Neutrophil (primary cell): ENCODE measurements around the gene ILDR2.

Source experiments
- H3K27ac ChIP-seq: fragments of 200-600 bp; sonication (generic); 2 replicates; pipeline ENCODE4 v1.5.1; 2016; ENCODE audit warnings: mild to moderate bottlenecking, moderate library complexity
- H3K27me3 ChIP-seq: fragments of 200-600 bp; sonication (generic); 2 replicates; pipeline ENCODE4 v1.6.0; 2016; ENCODE audit warnings: mild to moderate bottlenecking
- H3K36me3 ChIP-seq: fragments of 200-600 bp; sonication (generic); 2 replicates; pipeline ENCODE4 v1.5.1; 2017
- H3K4me1 ChIP-seq, 2 experiments: fragments of 200-600 bp in 1 of 2; sonication (generic) in 1 of 2; 1 replicate in 1 of 2; 2 replicates in 1 of 2; pipeline versions ENCODE4 v1.5.1 to v1.6.1; 2013 to 2016; ENCODE audit warnings: low read depth in 1 of 2, low read length in 1 of 2, mild to moderate bottlenecking in 1 of 2, moderate library complexity in 1 of 2; ENCODE audit not compliant: control insufficient read depth in 1 of 2, insufficient read depth in 1 of 2
- H3K4me3 ChIP-seq, 2 experiments: fragments of 200-600 bp in 1 of 2; sonication (generic) in 1 of 2; 1 replicate in 1 of 2; 2 replicates in 1 of 2; pipeline ENCODE4 v1.5.1; 2013 to 2016; ENCODE audit warnings: low read depth in 1 of 2, low read length in 1 of 2, mild to moderate bottlenecking in 1 of 2, moderate library complexity in 1 of 2
- H3K9me3 ChIP-seq: fragments of 200-600 bp; sonication (generic); 2 replicates; pipeline ENCODE4 v1.5.1; 2016
- TF ChIP-seq, protein P1 (sequence below): fragments of 200-600 bp; sonication (generic); IDR thresholded peaks from 2 replicates; pipeline ENCODE4 v1.5.1; 2016; ENCODE audit warnings: antibody characterized with exemption

ILDR2 gene

DNA sequence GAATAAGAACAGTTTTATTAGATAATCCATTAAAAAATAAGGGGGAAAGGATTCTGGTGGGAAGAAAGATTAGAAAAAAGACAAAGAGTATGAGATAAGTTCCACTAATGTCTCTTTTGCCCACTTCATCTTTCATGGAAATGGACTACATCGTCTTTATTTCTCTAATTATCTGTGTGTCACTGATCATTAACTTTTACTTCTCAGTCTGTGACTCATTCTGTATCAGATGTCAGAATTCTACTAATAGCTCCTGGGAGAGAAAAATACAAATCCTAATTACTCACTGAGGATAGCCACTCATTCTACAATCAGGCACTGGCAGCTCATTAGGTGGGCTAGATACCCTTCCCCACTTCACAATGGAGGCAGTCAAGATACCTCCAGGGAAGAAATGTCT, 41.7 kb downstream of the ILDR2 start:
- Histone ChIP-seq H3K4me1 (no peaks in the 10 kb centered on the region), H3K9me3 (no peaks in the 10 kb centered on the region), H3K27me3 (peaks cover 40% of the 10 kb centered on the region), H3K36me3 (no peaks in the 10 kb centered on the region), H3K27ac (no peak overlapping the region), H3K4me3 (no peak overlapping the region)
- TF ChIP-seq, protein P1, sequence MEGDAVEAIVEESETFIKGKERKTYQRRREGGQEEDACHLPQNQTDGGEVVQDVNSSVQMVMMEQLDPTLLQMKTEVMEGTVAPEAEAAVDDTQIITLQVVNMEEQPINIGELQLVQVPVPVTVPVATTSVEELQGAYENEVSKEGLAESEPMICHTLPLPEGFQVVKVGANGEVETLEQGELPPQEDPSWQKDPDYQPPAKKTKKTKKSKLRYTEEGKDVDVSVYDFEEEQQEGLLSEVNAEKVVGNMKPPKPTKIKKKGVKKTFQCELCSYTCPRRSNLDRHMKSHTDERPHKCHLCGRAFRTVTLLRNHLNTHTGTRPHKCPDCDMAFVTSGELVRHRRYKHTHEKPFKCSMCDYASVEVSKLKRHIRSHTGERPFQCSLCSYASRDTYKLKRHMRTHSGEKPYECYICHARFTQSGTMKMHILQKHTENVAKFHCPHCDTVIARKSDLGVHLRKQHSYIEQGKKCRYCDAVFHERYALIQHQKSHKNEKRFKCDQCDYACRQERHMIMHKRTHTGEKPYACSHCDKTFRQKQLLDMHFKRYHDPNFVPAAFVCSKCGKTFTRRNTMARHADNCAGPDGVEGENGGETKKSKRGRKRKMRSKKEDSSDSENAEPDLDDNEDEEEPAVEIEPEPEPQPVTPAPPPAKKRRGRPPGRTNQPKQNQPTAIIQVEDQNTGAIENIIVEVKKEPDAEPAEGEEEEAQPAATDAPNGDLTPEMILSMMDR: no peak

DNA sequence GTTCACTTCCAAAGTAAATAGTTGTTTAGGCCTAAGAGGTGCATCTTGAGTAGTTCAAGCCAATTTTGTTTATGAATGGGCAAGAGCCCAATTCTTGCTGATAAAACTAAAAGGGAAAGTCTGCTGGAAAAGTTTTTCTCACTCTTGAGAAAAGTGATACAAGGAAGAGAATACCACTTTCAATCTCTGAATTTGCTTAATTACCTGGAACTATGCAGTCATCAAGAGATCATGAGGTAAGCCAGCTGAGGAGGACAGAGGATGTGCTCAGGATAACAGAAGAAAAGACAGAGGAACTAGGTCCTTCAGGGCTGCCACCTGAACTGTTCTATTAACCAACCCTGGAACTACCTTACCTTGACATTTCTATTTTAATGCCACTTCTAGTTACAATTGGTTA, 42.2 kb downstream of the ILDR2 start:
- H3K27ac ChIP-seq: no peak overlapping the region
- TF ChIP-seq, protein P1: no peak
- no peaks in the 10 kb centered on the region for H3K4me1 ChIP-seq
- no peaks in the 10 kb centered on the region for H3K9me3 ChIP-seq
- no peak overlapping the region for H3K4me3 ChIP-seq
- peaks cover 40% of the 10 kb centered on the region for H3K27me3 ChIP-seq
- H3K36me3 ChIP-seq: no peaks in the 10 kb centered on the region

DNA sequence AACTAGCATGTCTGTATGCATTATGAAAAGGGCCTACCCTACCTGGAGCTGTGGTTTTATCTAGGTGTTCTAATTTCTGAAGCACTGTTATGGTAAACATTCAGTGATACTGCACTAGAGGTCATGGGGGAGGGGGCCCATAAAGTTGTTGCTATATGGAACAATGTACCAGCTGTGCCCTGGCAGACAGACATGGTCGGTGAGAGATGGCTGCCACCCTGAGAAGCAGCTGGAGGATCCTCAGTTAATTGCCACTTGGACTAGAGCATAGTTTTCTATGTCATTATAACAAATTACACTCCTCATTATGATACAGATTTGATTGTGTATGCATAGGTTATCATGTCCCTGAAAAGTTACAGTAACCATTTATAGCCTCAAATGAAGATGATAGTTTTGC, 45.4 kb downstream of the ILDR2 start:
- H3K27me3 ChIP-seq: peaks cover 44% of the 10 kb centered on the region
- no peaks in the 10 kb centered on the region for H3K4me1 ChIP-seq
- no peak overlapping the region for H3K27ac ChIP-seq
- no peak overlapping the region for H3K4me3 ChIP-seq
- no peaks in the 10 kb centered on the region for H3K9me3 ChIP-seq
- no peaks in the 10 kb centered on the region for H3K36me3 ChIP-seq
- TF ChIP-seq, protein P1: no peak

DNA sequence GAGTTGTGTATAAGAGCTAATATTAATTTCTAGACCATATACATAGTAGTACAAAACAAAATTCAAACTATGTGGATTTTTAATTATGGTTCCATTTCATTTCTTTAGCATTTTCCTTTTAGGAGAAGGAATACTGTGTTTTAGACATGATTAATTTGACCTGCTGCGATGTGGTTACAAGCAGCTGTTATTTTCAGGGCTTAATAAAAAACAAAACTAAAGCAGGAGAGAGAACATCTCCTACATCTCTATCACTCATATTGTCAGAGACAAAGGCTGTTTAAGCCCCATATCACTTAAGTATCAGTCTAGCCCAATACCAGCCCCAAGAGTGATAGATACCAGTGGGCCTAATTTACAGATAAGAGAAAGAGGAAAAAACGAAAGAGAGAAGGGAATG, 47.6 kb downstream of the ILDR2 start:
- Histone ChIP-seq H3K27me3 (peaks cover 34% of the 10 kb centered on the region), H3K36me3 (no peaks in the 10 kb centered on the region), H3K27ac (no peak overlapping the region), H3K9me3 (no peaks in the 10 kb centered on the region), H3K4me3 (no peak overlapping the region), H3K4me1 (no peaks in the 10 kb centered on the region)
- TF ChIP-seq, protein P1: no peak

DNA sequence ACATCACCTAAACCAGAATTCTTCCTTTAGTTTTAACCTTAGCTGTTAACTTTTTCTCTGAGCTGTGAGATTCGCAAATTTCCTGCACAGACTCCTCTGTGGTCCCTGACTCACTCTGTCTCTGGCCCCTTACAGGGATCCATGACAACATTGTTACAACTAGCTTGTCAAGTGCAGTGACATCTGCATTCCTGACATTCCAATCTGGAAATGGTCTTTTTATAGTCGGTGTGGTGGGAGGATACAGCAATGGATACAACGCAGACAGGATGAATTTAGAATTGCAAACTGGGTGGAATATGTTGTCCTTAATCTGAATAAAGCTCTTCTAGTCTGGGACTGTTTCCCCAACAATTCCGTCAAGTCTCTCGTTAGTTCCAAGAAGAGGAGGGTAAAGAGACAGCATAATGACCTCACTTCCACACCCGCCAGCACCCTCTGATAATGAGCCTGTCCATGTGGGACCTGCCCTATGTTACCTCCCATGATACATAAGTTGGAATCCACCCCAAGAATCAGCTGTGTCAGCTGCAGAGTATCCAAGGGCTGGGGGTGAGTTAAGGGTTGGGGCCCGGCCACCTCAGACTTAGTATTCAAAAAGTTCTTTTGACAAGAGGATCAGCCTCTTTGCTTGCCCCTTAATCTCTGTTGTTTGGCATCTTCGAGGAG, 49.4 kb downstream of the ILDR2 start:
- H3K36me3 ChIP-seq: no peaks in the 10 kb centered on the region
- H3K27ac ChIP-seq: no peak overlapping the region
- peaks cover 0 to 3% of the 10 kb centered on the region in 2 experiments for H3K4me1 ChIP-seq
- no peak overlapping the region for H3K4me3 ChIP-seq
- no peaks in the 10 kb centered on the region for H3K9me3 ChIP-seq
- TF ChIP-seq, protein P1: no peak
- peaks cover 41% of the 10 kb centered on the region for H3K27me3 ChIP-seq
